HUES48 (cell line): ENCODE results near the gene PRR14.

ENCODE experiments used
- H3K27ac ChIP-seq: one replicate; pipeline ENCODE4 v1.7.0; 2013; ENCODE audit warnings: low read depth, low read length, inconsistent platforms
- H3K27me3 ChIP-seq: 2 replicates; pipeline ENCODE4 v1.6.1; 2013; ENCODE audit warnings: mild to moderate bottlenecking, low read length; ENCODE audit not compliant: control insufficient read depth, insufficient read depth
- H3K36me3 ChIP-seq: 2 replicates; pipeline ENCODE4 v1.6.1; 2013; ENCODE audit warnings: low read length; ENCODE audit not compliant: control insufficient read depth, insufficient read depth
- H3K4me1 ChIP-seq: 2 replicates; pipeline ENCODE4 v1.6.1; 2013; ENCODE audit warnings: mild to moderate bottlenecking, low read length; ENCODE audit not compliant: control insufficient read depth, insufficient read depth
- H3K4me3 ChIP-seq: 2 replicates; pipeline ENCODE4 v1.5.1; 2013; ENCODE audit warnings: mild to moderate bottlenecking, low read depth, low read length
- H3K9ac ChIP-seq: 2 replicates; pipeline ENCODE4 v1.6.1; 2013; ENCODE audit warnings: mild to moderate bottlenecking, low read depth, low read length, moderate library complexity
- H3K9me3 ChIP-seq: 2 replicates; pipeline ENCODE4 v1.6.1; 2013; ENCODE audit warnings: low read length; ENCODE audit not compliant: control insufficient read depth, insufficient read depth

The PRR14 gene

GRCh38 chr16:30660424-30661261 is 9.9 kb downstream of the PRR14 start:
- no peak overlapping the region; the same call in 1 of the 2 replicates for H3K4me3 ChIP-seq
- peaks cover 45% of the 10 kb centered on the region for H3K27me3 ChIP-seq
- no peak overlapping the region for H3K9ac ChIP-seq
- H3K27ac ChIP-seq: no peak overlapping the region
- H3K4me1 ChIP-seq: 0 out of 2 replicates have a peak, but pooled peaks cover 3% of the 10 kb centered on the region
- peaks cover 35% of the 10 kb centered on the region for H3K36me3 ChIP-seq
- H3K9me3 ChIP-seq: no peaks in the 10 kb centered on the region

- Histone ChIP-seq H3K27me3 (peaks cover 59% of the 10 kb centered on the region), H3K36me3 (peaks cover 44% of the 10 kb centered on the region)
These were observed 11.7 kb downstream of the PRR14 start for GRCh38 chr16:30662449-30662848.

GRCh38 chr16:30663038-30663437 is 12.3 kb downstream of the PRR14 start:
- H3K9ac ChIP-seq: no peak overlapping the region
- peaks cover 64% of the 10 kb centered on the region for H3K27me3 ChIP-seq
- no peak overlapping the region for H3K4me3 ChIP-seq
- H3K4me1 ChIP-seq: 0 out of 2 replicates have a peak, but pooled peaks cover 3% of the 10 kb centered on the region
- H3K9me3 ChIP-seq: no peaks in the 10 kb centered on the region
- peaks cover 50% of the 10 kb centered on the region for H3K36me3 ChIP-seq
- no peak overlapping the region for H3K27ac ChIP-seq

More at GRCh38 chr16:30662449-30662848, 11.7 kb downstream of the PRR14 start:
- Histone ChIP-seq H3K9me3 (no peaks in the 10 kb centered on the region), H3K27ac (no peak overlapping the region), H3K4me3 (no peak overlapping the region), H3K9ac (no peak overlapping the region), H3K4me1 (0 out of 2 replicates have a peak, but pooled peaks cover 3% of the 10 kb centered on the region)

GRCh38 chr16:30663820-30664219 is 13.1 kb downstream of the PRR14 start:
- Histone ChIP-seq H3K9ac (no peak overlapping the region), H3K36me3 (peaks cover 52% of the 10 kb centered on the region)

GRCh38 chr16:30664616-30665109 is 13.9 kb downstream of the PRR14 start:
- Histone ChIP-seq H3K27ac (no peak overlapping the region), H3K9me3 (no peaks in the 10 kb centered on the region), H3K27me3 (peaks cover 72% of the 10 kb centered on the region), H3K9ac (no peak overlapping the region), H3K4me1 (0 out of 2 replicates have a peak, but pooled peaks cover 3% of the 10 kb centered on the region), H3K36me3 (peaks cover 55% of the 10 kb centered on the region), H3K4me3 (no peak overlapping the region)

More at GRCh38 chr16:30663820-30664219, 13.1 kb downstream of the PRR14 start:
- H3K27ac ChIP-seq: no peak overlapping the region
- 0 out of 2 replicates have a peak, but pooled peaks cover 3% of the 10 kb centered on the region for H3K4me1 ChIP-seq
- no peak overlapping the region for H3K4me3 ChIP-seq
- no peaks in the 10 kb centered on the region for H3K9me3 ChIP-seq
- peaks cover 68% of the 10 kb centered on the region for H3K27me3 ChIP-seq

GRCh38 chr16:30665155-30665829 is 14.5 kb downstream of the PRR14 start:
- Histone ChIP-seq H3K9me3 (no peaks in the 10 kb centered on the region), H3K9ac (no peak overlapping the region), H3K4me1 (no peaks in the 10 kb centered on the region), H3K27me3 (peaks cover 72% of the 10 kb centered on the region), H3K4me3 (no peak overlapping the region), H3K27ac (no peak overlapping the region), H3K36me3 (peaks cover 58% of the 10 kb centered on the region)

- Histone ChIP-seq H3K36me3 (peaks cover 58% of the 10 kb centered on the region), H3K9me3 (no peaks in the 10 kb centered on the region), H3K27me3 (peaks cover 72% of the 10 kb centered on the region), H3K4me1 (no peaks in the 10 kb centered on the region), H3K4me3 (no peak overlapping the region), H3K27ac (no peak overlapping the region), H3K9ac (no peak overlapping the region)
These were observed 15.1 kb downstream of the PRR14 start for GRCh38 chr16:30665830-30666190.

- no peak overlapping the region for H3K9ac ChIP-seq
- H3K4me3 ChIP-seq: no peak overlapping the region
- no peak overlapping the region for H3K27ac ChIP-seq
- no peaks in the 10 kb centered on the region for H3K4me1 ChIP-seq
- peaks cover 72% of the 10 kb centered on the region for H3K27me3 ChIP-seq
- peaks cover 53% of the 10 kb centered on the region for H3K36me3 ChIP-seq
- H3K9me3 ChIP-seq: no peaks in the 10 kb centered on the region
These were observed 15.9 kb downstream of the PRR14 start for GRCh38 chr16:30666681-30667080.

GRCh38 chr16:30667361-30667905 is 16.7 kb downstream of the PRR14 start:
- Histone ChIP-seq H3K27me3 (peaks cover 75% of the 10 kb centered on the region), H3K9me3 (no peaks in the 10 kb centered on the region), H3K4me3 (no peak overlapping the region), H3K36me3 (peaks cover 47% of the 10 kb centered on the region), H3K27ac (no peak overlapping the region), H3K4me1 (no peaks in the 10 kb centered on the region), H3K9ac (no peak overlapping the region)

- Histone ChIP-seq H3K9me3 (no peaks in the 10 kb centered on the region), H3K4me3 (no peak overlapping the region), H3K36me3 (peaks cover 37% of the 10 kb centered on the region; the same call in 1 of the 2 replicates), H3K27ac (no peak overlapping the region), H3K27me3 (peaks cover 75% of the 10 kb centered on the region), H3K4me1 (no peaks in the 10 kb centered on the region), H3K9ac (no peak overlapping the region)
These were observed 17.6 kb downstream of the PRR14 start for GRCh38 chr16:30668393-30668792.
